Activated CD4-positive, alpha-beta T cell treated with anti-CD3 and anti-CD28 coated beads, Interleukin-2, amount 50 U/mL, for 4 hours (primary cell): ENCODE data around the gene TPPP3.
"Not testable (repeated sequence)": the region's sequence is repeated elsewhere in the genome, so short reads cannot be mapped to it uniquely, and the experiment has no call there.

Source experiments
- DNase-seq, 2 experiments: peaks; one replicate each; pipeline ENCODE4 v3.0.0-alpha.2; 2020

TPPP3 gene

GRCh38 chr16:67425580-67425979 lies 32.3 kb upstream of the TPPP3 start:
- no peak for DNase-seq

GRCh38 chr16:67425061-67425460 lies 31.8 kb upstream of the TPPP3 start:
- no peak for DNase-seq

- DNase-seq = no peak
These were observed 30.9 kb upstream of the TPPP3 start for GRCh38 chr16:67424261-67424615.

GRCh38 chr16:67423611-67424260 lies 30.4 kb upstream of the TPPP3 start:
- no peak for DNase-seq

GRCh38 chr16:67423015-67423414 lies 29.7 kb upstream of the TPPP3 start:
- DNase-seq = no peak

- no peak for DNase-seq
These were observed 27.7 kb upstream of the TPPP3 start for GRCh38 chr16:67421030-67421429.

- DNase-seq = no peak
These were observed 26.6 kb upstream of the TPPP3 start for GRCh38 chr16:67419931-67420330.

GRCh38 chr16:67419502-67419901 lies 26.2 kb upstream of the TPPP3 start:
- DNase-seq = no peak

- DNase-seq = no peak
These were observed 24.2 kb upstream of the TPPP3 start for GRCh38 chr16:67417333-67418061.

- peak in 1 of 2 experiments; percentile 20 for DNase-seq
These were observed 22.8 kb upstream of the TPPP3 start, which contains the start of gene ZDHHC1 for GRCh38 chr16:67415872-67416793. TSS of gene ZDHHC1 (minus strand) at chr16:67416477. CDS start at chr16:67407775, 8,702 bp downstream.

GRCh38 chr16:67415421-67415820 lies 22.1 kb upstream of the TPPP3 start:
- not testable (repeated sequence) for DNase-seq

- DNase-seq = no peak
These were observed 20.9 kb upstream of the TPPP3 start for GRCh38 chr16:67413978-67414911.

- no peak for DNase-seq
These were observed 19.0 kb upstream of the TPPP3 start for GRCh38 chr16:67412294-67412693.

- DNase-seq = no peak
These were observed 18.0 kb upstream of the TPPP3 start for GRCh38 chr16:67411339-67411738.

- no peak for DNase-seq
These were observed 16.3 kb upstream of the TPPP3 start for GRCh38 chr16:67409631-67410030.

GRCh38 chr16:67407788-67408452 lies 14.6 kb upstream of the TPPP3 start:
- no peak for DNase-seq

GRCh38 chr16:67407176-67407787 lies 14.0 kb upstream of the TPPP3 start:
- DNase-seq = no peak

GRCh38 chr16:67406111-67406971 lies 13.0 kb upstream of the TPPP3 start:
- no peak for DNase-seq

- no peak for DNase-seq
These were observed 12.0 kb upstream of the TPPP3 start for GRCh38 chr16:67405336-67405735.

GRCh38 chr16:67404740-67405226 lies 11.5 kb upstream of the TPPP3 start:
- no peak for DNase-seq
